GM18517 (cell line): Measurements from ENCODE around the gene MBLAC1.

Experiments
- ATAC-seq: cut with Tn5 transposase; IDR thresholded peaks from one replicate; pipeline ENCODE4 v1.9.1; 2021; ENCODE audit warnings: mild to moderate bottlenecking, moderate library complexity; ENCODE audit not compliant: unreplicated experiment

MBLAC1 gene

DNA sequence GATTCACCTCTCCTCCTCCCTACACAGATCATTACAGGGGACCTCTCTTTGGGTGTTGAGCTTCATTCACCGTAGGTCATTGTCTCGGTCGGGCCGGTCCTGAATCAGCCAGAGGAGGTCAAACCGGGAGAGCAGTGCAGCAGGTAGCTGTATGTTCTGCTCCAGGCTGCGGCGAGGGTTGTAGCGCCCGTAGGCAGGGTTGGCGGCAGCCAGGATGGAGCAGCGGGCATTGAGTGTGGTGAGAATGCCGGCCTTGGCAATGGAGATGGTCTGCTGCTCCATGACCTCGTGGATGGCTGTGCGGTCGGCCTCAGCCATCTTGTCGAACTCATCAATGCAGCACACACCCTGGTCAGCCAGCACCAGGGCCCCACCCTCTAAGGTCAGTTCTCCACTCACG is 31.1 kb upstream of the MBLAC1 start:
- ATAC-seq = no peak

DNA sequence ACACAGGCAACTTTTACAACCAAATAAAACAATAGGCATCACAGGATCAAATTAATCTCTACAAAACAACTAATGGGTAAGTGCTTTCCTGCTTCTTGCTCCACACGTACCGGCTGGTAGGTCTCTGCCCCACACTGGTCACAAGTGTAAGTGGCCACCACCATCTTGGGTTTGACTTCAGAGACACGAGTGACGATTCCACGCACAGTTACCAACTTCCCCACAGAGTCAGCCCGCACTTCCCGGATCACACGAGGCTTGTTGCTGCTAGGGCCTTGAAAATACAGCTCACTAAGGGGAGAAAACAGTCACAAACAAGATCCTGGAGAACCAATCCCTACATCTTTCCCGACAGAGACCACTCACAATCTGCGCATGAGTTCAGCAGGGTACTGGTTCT is 27.9 kb upstream of the MBLAC1 start:
- no peak for ATAC-seq

- no peak for ATAC-seq
Observed at GRCh38 chr7:100099452-100099851, 27.3 kb upstream of the MBLAC1 start.

DNA sequence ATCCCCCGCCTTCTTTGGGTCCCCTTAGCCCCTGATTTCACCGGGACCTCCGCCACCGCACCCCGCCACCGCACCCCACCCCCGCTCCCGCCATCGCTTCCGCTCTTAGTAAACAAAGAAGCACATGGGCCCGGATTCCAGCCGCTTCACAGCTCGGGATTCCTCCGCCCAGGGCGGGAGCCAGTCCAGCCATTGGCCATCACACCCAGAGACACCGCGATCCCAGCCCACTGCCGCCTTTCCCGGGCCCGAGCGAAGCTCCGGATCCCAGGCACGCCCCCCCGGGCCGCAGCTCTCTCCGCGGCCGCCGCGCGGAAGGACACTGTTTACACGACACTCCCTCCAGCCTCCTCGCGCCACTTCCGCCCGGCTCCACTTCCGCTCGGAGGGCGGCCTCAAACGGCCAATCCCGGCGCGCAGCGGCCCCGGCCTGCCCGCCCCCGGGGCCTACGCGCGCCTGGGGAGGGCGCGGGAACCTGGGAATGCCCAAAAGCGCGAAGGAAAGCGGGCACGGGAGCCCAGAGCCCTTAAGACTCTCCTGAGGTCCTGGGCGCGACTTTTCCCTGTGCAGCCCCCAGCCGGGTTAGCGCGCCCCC is 26.2 kb upstream of the MBLAC1 start:
- ATAC-seq = peak; percentile 51

- peak; percentile 78 for ATAC-seq
Observed at GRCh38 chr7:100101016-100101862, 25.5 kb upstream of the MBLAC1 start, which contains the start of the genes AP4M1 and MCM7. AP4M1 (plus strand) TSS chr7:100101643; CDS start chr7:100101715, 72 bp downstream. MCM7 (minus strand) TSS chr7:100101397; CDS start chr7:100101294, 103 bp downstream.

GRCh38 chr7:100102950-100103840 is 23.6 kb upstream of the MBLAC1 start:
- ATAC-seq = no peak

- no peak for ATAC-seq
Observed at GRCh38 chr7:100105534-100105933, 21.2 kb upstream of the MBLAC1 start.

- no peak for ATAC-seq
Observed at GRCh38 chr7:100106633-100107032, 20.1 kb upstream of the MBLAC1 start.

DNA sequence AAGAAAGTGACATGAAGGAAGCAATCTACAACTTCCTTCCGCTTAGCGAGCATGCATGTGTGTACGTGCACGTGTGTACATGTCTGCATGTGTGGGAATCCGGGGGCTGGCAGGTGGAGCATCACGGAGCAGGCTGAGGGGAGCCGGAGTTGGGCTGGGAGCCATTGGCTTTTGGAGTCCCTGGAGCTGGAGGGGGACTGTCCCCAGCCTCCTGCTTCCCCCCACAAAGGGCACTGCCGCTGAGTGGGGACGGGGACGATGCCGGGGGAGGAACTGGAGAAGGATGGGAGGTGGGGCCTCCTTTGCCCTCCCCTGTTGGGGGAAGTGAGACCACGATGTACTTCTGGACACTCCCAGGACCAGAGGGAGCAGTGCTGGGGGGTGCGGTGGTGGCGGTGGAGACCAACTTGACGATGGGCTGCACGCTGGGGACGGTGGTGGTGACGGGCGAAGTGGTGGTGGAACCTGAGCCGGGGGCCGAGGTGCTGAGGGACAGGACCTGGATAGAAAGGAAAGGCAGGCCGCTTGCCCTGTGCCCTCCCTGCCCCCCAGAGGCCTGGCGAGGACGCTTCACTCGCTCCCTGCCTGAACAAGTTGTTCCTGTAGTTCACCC is 19.5 kb upstream of the MBLAC1 start:
- ATAC-seq = no peak

GRCh38 chr7:100107890-100108289 is 18.9 kb upstream of the MBLAC1 start:
- ATAC-seq = no peak

DNA sequence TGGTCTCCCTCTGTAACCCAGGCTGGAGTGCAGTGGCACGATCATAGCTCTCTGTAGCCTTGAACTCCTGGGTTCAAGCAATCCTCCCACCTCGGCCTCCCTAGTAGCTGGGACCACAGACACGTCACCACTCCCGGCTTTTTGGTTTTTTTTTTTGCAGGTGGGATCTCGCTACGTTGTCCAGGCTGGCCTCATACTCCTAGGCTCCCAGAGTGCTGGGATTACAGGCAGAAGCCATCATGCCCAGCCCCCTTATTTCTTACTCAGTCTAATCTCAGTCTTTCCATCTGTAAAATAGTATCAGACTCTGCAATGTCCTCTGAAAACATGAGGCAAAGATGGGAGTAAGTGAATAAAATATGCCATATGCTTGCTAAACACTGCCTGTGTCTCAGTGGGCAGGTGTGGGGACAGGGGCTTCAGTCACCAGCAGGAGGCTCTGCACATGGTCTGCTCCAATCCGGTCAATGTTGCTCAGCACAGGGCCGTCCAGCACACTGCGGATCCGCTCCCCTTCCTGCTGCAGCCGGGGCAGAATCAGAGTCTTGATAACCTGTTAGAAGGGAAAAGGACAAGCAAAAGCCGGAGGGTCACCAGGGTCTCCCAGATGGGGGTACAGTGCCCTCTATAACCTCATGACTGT is 17.1 kb upstream of the MBLAC1 start:
- ATAC-seq = no peak

- ATAC-seq = no peak
Observed at GRCh38 chr7:100111156-100111555, 15.6 kb upstream of the MBLAC1 start.

GRCh38 chr7:100111914-100112313 is 14.9 kb upstream of the MBLAC1 start:
- ATAC-seq = no peak

DNA sequence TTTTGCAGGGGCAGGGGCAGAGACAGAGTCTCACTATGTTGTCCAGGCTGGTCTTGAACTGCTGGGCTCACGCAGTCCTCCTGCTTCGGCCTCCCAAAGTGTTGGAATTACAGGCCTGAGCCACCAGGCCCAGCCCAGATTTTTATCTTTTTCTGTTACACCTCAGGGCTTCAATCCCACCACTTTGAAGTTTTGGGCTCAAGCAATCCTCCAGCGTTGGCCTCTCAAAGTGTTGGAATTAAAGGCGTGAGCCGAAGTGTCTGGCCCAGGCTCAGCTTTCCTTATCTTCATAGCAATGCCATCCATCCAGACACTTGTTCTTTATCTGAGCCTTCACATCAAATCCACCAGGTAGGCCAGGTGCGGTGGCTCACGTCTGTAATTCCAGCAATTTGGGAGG is 11.7 kb upstream of the MBLAC1 start:
- no peak for ATAC-seq

- ATAC-seq = no peak
Observed at GRCh38 chr7:100118388-100119071, 8.2 kb upstream of the MBLAC1 start.

DNA sequence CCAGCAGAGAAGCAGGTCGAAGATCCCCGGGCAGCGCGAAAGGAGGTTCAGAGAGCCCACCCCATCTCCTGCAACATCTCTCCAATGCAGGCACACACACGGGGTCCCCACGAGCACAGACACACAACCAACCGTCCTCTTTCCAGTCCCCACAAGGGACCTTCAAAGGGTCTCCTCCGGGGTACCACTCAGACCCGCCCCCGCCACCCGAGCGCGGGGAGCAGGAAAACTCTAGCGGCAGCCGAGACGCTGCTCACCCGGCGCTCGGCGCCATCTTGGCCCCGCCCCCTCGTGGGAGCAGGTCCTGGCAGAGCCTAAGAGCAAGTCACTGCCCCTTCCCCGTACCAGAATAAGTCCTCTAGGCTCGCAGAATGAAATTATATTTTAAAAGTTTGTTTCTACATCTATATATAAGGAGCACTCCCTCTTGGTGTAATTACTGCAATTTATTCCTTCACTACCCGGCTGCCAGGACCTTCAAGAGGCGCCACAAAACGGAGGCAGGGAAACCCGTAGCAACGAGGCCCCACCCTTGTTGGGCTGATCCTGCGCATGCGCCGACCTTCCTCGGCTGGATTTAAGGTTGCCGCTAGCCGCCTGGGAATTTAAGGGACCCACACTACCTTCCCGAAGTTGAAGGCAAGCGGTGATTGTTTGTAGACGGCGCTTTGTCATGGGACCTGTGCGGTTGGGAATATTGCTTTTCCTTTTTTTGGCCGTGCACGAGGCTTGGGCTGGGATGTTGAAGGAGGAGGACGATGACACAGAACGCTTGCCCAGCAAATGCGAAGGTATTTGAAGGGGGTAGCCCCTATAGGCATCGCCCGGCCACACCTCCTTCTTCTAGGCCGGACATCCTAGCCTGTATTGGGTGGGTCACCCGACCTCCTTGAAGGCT is 7.4 kb upstream of the MBLAC1 start, which contains the start of the genes CNPY4 and TAF6:
Gene CNPY4 (plus strand): TSS at position 563 of the 898 bp plus-strand sequence. CDS start 111 bp downstream, at position 674.
Gene TAF6 (minus strand): TSS at position 287 of the 898 bp plus-strand sequence. CDS start 5,149 bp downstream, outside the sequence.
- peak; percentile 68 for ATAC-seq

GRCh38 chr7:100119970-100120732 is 6.6 kb upstream of the MBLAC1 start:
- ATAC-seq = peak; percentile 31

DNA sequence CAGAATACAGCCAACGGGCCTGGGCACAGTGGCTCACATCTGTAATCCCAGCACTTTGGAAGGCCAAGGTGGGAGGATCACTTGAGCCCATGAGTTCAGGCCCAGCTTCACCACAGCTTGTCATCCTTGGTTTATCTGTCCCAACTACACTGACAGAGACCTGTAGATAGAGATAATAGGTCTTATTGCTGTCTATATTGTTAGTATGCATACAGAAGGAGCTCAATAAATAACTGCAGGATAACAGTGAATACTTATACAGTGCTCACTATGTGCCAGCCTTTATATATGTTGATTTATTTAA is 6.1 kb upstream of the MBLAC1 start:
- ATAC-seq = no peak
